Activated CD4-positive, CD25-positive, alpha-beta regulatory T cell treated with anti-CD3 and anti-CD28 coated beads, Interleukin-2, amount 50 U/mL, for 16 hours (primary cell): ENCODE data around the gene IGFN1.

ENCODE experiments used
- DNase-seq: peaks from one replicate; pipeline ENCODE4 v3.0.0-alpha.2; 2020; ENCODE audit warnings: low read depth, low spot score

IGFN1 gene

DNA sequence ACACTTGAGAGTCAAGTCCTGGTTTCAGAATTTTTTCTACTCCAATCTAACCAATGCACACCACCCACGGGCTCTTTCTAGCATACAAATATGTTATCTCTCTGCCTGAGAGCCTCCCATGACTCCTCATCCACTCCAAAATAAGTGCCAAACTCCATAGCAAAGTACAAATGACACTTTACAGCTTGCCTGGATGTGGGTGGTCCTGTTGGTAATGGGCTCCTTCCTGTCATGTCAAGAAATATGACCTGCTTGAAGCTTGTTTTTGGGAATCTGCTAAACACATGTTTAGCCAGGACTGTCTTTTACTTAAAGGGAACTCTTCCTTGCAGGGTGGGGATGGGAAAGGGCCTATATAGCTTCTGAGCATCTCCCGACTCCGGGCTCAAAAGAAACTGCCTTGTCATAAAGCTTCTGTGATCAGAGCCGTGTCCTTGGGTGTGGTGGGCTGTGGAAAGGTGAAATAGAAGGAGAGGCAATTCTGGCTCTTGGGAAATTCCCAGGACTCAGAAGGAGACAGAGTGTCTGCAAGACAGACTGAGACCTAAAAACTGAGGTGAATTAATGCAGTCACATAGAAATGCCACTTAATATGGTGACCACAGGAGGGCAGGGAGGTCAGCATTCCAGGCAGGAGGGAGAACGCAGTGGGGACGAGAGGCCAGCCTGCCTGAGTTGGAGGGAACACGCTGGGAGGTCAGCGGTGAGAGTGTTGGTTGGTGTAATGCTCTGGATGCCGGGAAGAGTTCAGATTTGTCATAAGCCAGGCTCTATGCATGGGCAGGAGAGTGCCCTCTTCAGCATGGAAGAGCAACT, 6.1 kb upstream of the IGFN1 start:
- DNase-seq = no peak

DNA sequence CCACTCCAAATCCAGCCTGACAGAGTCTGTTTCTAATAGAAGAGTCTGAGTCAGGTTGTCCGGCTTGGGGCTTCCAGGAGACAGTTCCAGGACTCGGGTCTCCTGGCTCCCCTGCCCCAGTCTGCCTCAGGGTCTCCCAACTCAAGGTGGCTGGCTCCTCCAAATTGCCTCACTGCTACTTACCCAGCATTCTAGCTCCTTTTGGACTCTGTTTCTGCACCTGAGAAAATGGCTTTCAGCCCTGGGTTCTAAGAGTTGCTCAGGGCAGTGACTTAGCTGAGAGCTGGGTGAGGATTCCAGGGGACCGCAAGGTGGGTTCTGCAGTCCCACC, 5.5 kb upstream of the IGFN1 start:
- no peak for DNase-seq

DNA sequence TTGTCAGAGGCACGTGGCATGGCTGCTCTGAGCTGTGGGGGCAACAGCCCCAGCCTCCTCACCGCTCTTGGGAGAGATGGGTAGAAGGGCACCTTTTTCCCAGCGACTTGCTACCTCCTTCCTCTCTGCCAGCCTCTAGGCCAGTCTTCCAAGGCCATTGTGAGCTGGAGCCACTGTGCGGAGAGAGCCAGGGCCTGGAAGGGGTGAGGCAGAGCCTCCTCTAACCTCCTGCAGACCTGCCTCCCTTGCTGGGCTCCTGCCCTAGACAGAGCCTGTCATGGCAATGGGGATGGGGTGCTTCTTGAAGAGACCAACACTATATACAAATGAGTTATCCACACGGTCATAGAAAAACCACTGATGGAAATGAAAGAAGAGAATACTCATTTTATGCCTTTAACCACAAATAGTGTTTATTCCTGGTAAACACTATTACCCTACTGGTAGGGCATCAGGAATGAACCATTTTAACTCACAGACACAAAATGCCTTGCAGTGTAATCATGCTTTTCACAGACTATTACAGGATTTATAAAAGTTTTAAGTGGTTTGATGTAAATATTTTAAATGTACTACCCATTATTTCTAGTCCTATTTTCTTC, 5.0 kb upstream of the IGFN1 start:
- no peak for DNase-seq

DNA sequence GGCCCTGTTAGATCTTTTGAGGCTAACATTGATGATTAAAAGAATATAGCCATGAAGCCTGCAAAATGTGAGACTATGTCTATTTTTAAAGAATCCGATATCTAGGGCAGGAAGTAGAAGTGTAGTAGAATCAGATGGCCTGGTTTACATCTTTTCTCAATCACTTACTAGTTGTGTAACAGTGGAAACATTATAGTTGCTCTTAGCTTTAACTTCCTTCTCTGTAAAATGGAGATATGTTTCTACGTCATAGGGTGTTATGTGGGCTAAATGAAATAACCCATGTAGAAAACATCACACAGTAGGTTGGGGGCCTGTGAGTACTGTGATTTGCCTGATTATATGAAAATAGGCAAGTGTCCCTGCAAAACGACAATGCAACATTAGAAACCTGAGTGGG, 4.4 kb upstream of the IGFN1 start:
- no peak for DNase-seq

DNA sequence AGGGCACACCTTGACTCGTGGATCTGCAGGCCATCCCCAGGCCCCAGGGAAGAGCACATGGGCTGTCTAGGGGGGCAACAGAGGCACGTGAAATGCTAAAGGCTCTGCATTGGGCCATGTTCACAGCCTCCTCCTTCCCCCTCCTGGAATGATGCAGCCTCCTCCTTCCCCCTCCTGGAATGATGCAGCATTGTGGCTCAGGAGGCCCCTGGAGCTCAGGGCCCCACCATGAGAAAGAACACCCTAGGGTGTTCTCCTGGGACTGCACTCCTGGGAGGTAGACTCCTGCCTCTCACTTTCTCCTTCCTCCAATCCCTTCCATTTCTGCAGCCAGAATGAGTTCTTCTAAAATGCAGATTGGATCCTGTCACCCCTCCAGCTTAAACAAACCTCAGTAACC, 1.5 kb upstream of the IGFN1 start:
- DNase-seq = no peak

DNA sequence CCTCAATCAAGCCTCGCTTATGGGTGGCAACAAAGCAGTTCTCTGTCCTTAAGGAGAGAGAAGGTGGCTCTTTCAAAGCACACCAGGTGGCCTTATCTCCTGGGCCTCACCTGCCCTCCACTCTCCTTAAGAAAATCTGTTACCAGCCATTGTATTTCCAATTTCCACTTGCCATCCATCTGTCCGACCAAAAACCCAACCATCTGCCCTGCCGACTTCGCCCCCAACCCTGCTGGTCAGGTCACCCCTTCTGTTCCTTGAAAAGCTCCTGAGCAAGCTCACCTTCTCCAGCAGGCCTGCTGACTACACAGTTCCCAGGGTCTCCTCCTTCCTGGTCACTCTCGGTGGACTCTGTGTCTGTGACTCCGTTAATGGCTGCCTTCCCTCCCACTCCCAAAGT, 619 bp upstream of the IGFN1 start:
- no peak for DNase-seq

DNA sequence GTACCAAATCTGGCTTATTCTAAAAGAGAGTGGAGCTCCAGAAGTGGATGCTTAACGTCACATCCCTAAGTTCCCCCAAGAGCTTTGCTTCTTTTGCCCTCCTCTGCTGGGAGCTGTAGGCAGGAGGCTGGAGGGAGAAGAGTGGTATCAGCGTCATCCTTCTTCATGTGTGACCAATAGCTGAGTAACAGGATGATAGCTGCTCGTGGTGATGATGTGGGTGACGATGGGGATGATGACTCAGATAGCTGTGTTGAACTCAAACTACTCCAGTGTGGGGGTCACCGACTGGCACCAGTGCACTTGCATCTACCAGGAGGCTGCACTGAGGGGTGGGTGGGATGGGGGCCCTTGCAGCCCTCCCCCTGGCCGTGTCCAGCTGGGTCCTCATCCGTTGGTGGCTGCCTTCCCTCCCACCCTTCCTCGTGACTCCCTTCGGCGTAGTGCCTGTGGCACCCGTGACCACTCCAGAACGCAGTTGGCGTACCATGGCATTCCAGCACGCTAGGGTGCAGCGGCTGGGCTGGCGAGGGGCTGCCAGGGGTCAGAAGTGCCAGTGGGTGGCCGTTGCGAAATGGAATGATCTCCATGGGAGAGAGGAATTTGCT, 1.1 kb downstream of the IGFN1 start:
- no peak for DNase-seq

DNA sequence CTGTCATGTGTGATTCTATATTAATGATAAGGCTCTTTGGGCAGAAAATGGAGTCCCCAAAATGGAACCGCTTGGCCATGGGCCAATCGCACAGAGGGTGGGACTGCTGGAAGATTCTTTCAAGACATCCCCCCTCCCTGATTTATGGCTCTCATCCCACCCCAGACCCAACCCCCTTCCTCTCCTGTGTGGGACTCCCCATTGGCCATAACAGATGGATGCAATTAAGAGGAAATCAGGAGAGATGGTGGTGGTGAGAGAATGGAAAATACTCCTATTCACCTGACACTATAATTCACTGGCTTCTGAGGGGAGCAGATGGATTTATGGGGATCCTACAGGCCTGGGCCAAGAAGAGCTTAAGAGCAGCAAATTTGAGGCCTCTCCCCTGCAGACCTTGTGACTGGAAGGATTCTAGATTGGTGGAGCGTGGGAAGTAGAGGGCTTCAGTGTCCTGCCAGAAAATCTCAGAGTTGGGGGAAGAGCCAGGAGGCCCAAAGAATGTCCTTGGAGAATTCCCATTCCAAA, 1.7 kb downstream of the IGFN1 start:
- DNase-seq = no peak

DNA sequence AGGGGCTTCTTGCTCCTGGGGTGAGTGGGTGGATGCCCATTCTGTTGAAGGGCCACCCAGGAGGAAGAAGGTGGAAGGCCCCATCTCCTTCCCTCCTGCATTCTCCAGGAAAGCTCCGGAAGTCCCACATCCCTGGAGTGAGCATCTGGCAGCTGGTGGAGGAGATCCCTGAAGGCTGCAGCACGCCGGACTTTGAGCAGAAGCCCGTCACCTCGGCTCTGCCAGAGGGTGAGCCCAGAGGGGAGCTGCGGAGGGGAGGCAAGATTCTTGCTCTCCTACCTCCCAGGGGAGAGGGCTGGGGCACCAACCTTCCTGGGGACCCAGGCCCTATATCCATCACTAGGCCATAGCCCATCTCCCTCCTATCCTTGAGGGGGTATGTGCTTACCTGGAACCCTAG, 3.4 kb downstream of the IGFN1 start:
- DNase-seq = no peak

DNA sequence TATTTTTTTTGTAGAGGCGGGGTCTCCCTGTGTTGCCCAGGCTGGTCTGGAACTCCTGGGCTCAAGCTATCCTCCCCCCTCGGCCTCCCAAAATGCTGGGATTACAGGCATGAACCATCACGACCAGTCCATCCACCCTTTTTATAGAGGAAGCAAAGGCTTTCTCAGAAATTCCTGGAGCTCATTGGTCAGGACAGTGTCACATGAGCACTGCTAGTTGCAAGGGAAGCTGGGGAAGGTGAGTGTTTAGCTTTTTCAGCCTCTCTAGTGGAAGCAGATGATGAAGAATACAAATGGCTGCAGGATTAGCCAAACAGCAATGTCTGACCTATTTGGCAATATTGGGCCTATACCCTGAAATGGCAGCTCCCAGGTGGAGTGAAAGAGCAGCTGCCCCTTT, 8.0 kb downstream of the IGFN1 start:
- DNase-seq = no peak

DNA sequence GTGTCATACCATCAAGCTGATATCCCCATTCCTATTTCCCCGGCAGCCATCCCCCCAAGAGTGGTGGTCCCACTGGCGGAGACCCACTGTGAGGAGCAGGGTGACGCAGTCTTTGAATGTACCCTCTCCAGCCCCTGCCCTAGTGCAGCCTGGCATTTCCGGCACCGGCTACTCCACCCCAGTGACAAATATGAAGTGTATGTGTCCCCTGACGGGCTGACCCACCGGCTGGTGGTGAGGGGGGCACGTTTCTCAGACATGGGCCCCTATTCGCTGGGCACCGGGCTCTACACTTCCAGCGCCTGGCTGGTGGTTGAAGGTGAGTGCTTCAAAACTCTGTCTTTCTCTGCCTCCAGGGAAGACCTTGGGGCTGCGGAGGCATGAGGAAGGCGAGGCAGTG, 14.4 kb downstream of the IGFN1 start:
- no peak for DNase-seq

DNA sequence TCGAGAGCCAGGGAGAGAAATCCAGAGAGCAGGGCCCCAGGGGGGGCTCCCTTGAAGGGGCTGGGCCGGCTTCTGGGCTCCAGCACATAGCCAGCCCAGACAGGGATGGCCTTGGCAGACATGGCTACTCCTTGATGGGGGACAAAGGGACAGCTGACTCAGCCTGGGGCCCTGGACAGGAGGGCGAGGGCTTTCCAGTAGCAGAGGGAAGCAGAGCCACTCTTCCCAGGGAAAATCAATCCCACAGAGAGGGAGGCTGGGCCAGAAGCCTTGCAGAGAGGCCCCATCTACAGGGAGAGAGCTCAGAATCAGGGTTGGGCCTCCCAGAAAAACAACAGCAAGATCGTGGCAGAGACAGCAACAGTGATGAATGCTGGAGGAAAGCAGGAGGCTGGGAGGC, 15.6 kb downstream of the IGFN1 start:
- no peak for DNase-seq

DNA sequence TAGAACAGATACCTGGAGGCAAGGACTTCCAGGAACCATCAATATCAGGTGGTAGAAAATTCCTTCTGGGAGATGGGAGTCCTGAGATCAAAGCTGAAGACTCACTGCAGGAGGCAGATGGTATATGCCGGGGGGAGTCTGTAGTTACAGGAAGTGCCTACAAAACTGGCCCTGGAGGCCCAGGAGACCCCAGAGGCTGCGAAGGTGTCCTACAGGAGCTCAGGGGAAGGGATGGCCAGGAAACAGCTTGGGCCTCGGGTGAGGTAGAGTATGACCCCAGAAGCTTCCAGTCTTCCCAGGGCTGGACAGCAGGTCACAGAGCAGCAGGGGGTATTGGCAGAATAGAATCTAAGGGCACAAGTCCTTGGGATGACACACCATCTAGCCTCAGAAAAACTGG, 16.4 kb downstream of the IGFN1 start:
- no peak for DNase-seq

DNA sequence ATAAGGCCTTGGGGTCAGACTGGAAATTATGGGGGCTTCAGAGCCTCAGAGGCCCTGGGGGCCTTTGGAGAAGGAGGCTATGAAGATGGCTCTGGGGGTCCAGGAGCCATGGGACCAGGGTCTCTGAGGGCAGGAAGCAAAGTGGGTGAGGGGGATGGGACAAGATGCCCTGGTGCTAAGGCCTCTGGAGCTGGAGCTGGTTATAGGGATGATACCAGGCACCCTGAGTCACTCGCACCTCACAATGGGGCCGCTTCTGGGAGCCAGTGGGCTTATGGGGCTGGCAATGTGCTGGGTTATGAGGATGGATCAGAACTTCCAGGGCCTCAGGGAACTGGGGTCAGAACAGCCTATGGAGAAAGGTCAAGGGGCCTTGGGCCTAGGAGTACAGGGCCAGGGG, 17.6 kb downstream of the IGFN1 start:
- no peak for DNase-seq

DNA sequence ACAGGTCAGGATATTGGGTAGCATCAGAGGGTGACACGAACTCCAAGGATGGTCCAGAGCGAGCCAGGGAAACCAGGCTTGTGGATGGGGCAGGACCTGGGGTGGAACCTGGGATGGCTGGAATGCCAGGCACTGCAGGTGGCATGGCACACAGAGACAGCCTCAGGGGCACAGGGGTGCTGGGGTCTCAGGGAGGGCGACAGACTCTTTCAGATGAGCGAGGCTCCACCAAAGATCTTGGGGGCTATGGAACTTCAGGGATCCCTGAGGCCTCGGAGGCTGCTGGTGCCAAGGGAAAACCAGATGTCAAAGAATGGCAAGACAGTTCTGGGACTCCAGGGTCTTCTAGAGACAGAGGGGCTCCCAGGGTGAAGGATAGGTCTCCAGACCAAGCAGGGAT, 21.4 kb downstream of the IGFN1 start:
- DNase-seq = no peak

DNA sequence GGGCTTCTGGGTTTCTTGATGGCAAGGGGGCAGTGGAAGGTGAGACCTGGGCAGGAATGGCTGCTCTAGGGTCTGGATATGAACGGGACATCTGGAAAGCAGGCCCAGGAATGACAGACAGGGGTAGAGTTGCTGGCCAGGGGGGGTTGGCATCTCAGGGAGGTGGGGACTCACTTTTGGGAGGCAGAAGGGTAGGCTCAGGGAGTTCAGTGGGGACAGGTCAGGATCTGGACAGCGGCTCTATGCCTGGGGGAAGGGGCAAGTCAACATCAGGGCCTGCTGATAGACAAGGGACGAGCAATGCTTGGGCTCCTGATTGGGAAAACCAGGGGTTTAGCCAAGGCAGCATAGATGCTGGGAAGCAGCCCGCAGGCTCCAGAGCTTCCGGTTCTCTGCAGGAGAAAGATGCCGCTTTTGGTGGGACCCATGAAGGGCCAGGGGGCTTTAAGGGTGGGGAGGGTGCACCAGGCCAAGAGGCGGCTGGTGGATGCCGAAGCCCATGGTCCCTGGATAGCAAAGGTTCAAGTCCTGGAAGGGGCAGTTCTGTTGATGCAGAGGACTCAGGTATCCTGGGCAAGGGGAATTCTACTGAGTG, 21.9 kb downstream of the IGFN1 start:
- no peak for DNase-seq

DNA sequence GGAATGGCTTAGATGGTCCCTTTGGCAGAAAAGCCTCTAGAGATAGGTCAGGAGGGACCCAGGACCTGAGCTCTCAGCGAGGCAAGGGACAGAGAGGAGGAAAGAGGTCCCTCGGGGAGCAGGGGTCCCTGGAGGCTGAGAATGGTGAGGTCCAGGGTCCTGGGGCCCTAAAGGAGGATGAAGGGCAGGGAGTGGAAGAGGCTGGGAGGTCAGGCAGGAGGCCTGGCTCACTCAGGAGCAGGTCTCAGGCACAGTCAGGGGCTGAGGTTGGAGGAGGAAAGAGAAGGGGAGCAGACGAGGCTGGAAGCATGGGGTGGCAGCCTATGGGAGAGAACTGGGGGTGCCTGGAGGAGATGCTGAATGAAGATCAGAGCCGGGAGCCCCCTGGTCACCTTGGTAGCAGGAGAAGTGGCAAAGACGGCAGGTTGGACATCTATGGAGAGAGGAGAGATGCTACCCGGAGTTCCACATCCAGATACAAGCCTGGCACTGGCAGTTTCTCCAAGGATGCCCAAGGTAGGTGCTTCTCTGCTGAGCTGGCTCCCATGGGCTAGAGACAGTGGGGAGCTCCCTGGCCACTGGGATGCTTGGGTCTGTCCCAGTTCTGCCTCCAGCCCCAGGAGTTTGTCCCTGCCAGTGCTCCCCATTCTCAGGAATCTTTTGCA, 22.6 kb downstream of the IGFN1 start:
- no peak for DNase-seq

DNA sequence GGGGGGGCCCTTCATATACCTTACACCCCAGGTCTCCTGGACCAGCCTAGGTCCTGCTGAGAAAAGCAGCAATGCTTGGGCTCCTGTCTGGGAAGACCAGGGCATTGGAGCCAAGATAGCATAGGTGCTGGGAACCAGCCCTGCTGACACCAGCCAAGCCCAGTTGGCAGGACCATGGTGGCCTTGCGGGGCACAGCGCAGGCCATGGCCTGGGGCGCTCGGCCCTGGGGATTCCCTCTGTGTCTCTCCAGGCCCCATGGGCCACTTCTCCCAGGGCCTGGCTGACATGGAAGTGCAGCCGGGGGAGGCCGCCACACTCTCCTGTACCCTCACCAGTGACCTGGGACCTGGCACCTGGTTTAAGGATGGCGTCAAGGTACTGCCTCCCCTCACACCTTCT, 23.3 kb downstream of the IGFN1 start:
- no peak for DNase-seq

DNA sequence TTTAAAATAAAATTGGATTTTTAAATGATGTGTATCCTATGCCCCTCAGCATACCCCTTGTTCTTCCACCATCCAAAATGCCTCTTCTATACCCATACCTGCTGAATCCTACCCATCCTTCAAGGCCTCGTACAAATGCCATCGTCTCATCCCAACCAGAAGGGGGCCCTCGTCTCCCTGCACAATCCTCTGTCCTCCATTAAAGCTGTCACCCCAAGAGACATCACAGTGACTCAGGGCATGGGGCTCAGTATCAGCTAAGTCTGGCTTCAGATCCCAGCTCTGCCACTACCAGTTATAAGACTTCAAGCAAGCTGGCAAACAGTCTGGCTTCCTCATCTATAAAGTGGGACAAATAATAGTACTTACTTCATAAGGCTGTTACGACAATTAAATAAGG, 23.8 kb downstream of the IGFN1 start:
- DNase-seq = no peak

DNA sequence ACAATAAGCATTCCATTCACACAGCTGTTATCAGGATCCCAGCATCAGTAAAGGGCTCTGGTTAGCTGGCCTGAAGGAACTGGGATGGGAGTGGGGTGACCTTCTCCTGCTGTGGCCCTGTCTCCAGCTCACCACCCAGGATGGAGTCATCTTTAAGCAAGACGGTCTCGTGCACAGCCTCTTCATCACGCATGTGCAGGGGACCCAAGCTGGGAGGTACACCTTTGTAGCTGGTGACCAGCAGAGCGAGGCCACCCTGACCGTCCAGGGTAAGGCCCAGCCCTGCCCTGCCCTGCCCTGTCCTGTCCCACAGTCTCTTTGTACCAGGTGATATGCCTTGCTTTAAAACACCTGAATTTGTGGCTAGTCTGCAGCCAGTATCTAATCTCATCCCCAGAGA, 24.3 kb downstream of the IGFN1 start:
- no peak for DNase-seq

DNA sequence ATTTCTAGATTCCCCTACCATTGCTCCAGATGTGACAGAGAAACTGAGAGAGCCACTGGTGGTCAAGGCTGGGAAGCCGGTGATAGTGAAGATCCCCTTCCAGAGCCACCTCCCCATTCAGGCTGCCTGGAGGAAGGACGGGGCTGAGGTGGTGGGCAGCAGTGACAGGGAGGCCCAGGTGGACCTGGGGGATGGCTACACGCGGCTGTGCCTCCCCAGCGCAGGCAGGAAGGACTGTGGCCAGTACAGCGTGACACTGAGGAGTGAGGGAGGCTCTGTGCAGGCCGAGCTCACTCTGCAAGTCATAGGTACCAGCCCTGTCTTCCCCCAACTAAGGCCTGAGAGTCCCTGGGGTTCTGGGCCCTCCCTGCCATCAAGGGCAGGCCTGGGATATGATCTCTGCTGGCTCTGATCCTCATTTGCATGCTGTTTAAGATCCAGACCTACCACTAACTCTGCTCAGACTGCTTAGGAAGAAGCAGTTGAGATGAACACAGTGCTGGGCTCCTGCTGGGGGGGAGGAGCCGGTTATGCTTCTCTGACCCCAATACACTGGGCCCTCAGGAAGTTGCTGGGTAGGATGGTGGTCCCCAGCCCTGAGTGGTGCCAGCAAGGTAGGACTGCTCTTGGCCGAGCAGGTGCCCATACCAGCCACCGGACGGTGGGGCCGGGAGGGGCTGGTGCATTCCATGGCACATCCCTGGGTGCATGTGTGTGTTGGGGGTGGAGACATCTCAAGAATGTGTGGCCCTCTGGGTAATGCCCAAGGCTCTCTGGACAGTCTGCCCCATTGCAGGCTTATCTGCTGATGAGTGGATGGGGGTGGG, 25.1 kb downstream of the IGFN1 start:
- no peak for DNase-seq
